H1 (cell line): Measurements from ENCODE around the gene PLB1. TPM values are rescaled to one million over a fixed set of nuclear protein-coding genes. Genes with fewer than 3 reads are reported as not detected.
A peak's percentile ranks its signal among the peaks of the same experiment; 100 is the strongest.

Source experiments
- CTCF ChIA-PET: fragments of 300-600 bp; sonication (Branson Sonifier 250); formaldehyde crosslinking; loops from one replicate; lab custom pipeline; 2021; ENCODE audit not compliant: partially characterized antibody; lab: Charles Lee
- POLR2A ChIA-PET: fragments of 300-600 bp; sonication (Branson Sonifier 250); formaldehyde crosslinking; loops from one replicate; lab custom pipeline; 2021; ENCODE audit warnings: inconsistent platforms; ENCODE audit not compliant: partially characterized antibody; lab: Charles Lee
- DNase-seq, 2 experiments: peaks; one replicate each; pipeline versions ENCODE4 v3.0.0 to v3.0.0-alpha.2; 2010 to 2022; ENCODE audit warnings: low spot score in 2 of 2, low read depth in 1 of 2, mixed read lengths in 1 of 2
- FAIRE-seq: peaks from 2 replicates; lab custom pipeline; 2011; peaks lifted over from hg19 to GRCh38; lab: Jason Lieb, UNC
- H2AFZ ChIP-seq: 2 replicates; pipeline ENCODE4 v1.8.1; 2012; ENCODE audit warnings: low read length, inconsistent platforms
- H2AK5ac ChIP-seq: 2 replicates; pipeline ENCODE4 v1.6.1; 2013; ENCODE audit warnings: low read depth, low read length
- H2BK120ac ChIP-seq: replicated peaks from 2 replicates; pipeline ENCODE3; 2013; ENCODE audit warnings: low read depth, low read length, inconsistent platforms
- H2BK12ac ChIP-seq: 2 replicates; pipeline ENCODE4 v1.6.1; 2013; ENCODE audit warnings: low read depth, low read length
- H2BK15ac ChIP-seq: 2 replicates; pipeline ENCODE4 v1.6.1; 2013; ENCODE audit warnings: low read length
- H2BK20ac ChIP-seq: 2 replicates; pipeline ENCODE4 v1.6.1; 2013; ENCODE audit warnings: low read length
- H2BK5ac ChIP-seq: 2 replicates; pipeline ENCODE4 v1.6.1; 2013; ENCODE audit warnings: low read depth, low read length
- H3K14ac ChIP-seq: 2 replicates; pipeline ENCODE4 v1.6.1; 2013; ENCODE audit warnings: inconsistent platforms; ENCODE audit not compliant: insufficient read length
- H3K18ac ChIP-seq: 2 replicates; pipeline ENCODE4 v1.6.1; 2013; ENCODE audit warnings: low read length; ENCODE audit errors: extremely low read depth
- H3K23ac ChIP-seq: 2 replicates; pipeline ENCODE4 v1.6.1; 2013; ENCODE audit warnings: inconsistent platforms; ENCODE audit not compliant: insufficient read length
- H3K23me2 ChIP-seq: 2 replicates; pipeline ENCODE4 v1.6.1; 2013; ENCODE audit warnings: low read depth, low read length
- H3K27ac ChIP-seq: 2 replicates; pipeline ENCODE4 v1.6.1; 2011; ENCODE audit warnings: low read depth, low read length, inconsistent platforms
- H3K27me3 ChIP-seq, 4 experiments: replicated peaks in 1 of 4; 1 replicate in 1 of 4; 2 replicates in 3 of 4; pipeline versions ENCODE4 v1.6.1 to v1.8.1; 2011 to 2013; ENCODE audit warnings: low read length in 3 of 4, mild to moderate bottlenecking in 3 of 4, inconsistent platforms in 2 of 4, mixed read lengths in 2 of 4, moderate library complexity in 1 of 4; ENCODE audit not compliant: control insufficient read depth in 3 of 4, insufficient read depth in 3 of 4; ENCODE audit errors: extremely low read depth in 1 of 4
- H3K36me3 ChIP-seq, 4 experiments: 2 replicates each; pipeline versions ENCODE4 v1.6.1 to v1.8.1; 2011 to 2013; ENCODE audit warnings: mild to moderate bottlenecking in 4 of 4, low read length in 3 of 4, moderate library complexity in 2 of 4, control low read depth in 1 of 4, inconsistent platforms in 1 of 4; ENCODE audit not compliant: insufficient read depth in 4 of 4, control insufficient read depth in 2 of 4
- H3K4ac ChIP-seq: replicated peaks from 2 replicates; pipeline ENCODE3; 2013; ENCODE audit warnings: low read length, low read depth, mixed read lengths, inconsistent platforms; ENCODE audit not compliant: insufficient read length
- H3K4me1 ChIP-seq, 4 experiments: replicated peaks in 1 of 4; 1 replicate in 1 of 4; 2 replicates in 3 of 4; pipeline versions ENCODE4 v1.6.1 to v1.8.1; 2011 to 2013; ENCODE audit warnings: low read length in 3 of 4, inconsistent platforms in 2 of 4, mixed read lengths in 1 of 4; ENCODE audit not compliant: insufficient read depth in 4 of 4, control insufficient read depth in 3 of 4
- H3K4me2 ChIP-seq, 2 experiments: 2 replicates each; pipeline versions ENCODE4 v1.6.1 to v1.8.1; 2011 to 2013; ENCODE audit warnings: low read depth in 2 of 2, low read length in 2 of 2, control low read depth in 1 of 2, inconsistent platforms in 1 of 2, mild to moderate bottlenecking in 1 of 2; ENCODE audit not compliant: insufficient read depth in 1 of 2
- H3K4me3 ChIP-seq, 4 experiments: fragments of 200-600, 300-600 bp in 1 of 4; sonication (generic), shearing (Covaris generic), sonication (Bioruptor Twin) in 1 of 4; 2 replicates each; pipeline versions ENCODE4 v1.5.1 to v1.8.1; 2011 to 2016; ENCODE audit warnings: low read length in 4 of 4, low read depth in 3 of 4, control low read depth in 2 of 4, inconsistent platforms in 2 of 4, mild to moderate bottlenecking in 2 of 4, mixed read lengths in 1 of 4, moderate library complexity in 1 of 4; ENCODE audit not compliant: insufficient read depth in 2 of 4; ENCODE audit errors: extremely low read depth in 1 of 4
- H3K56ac ChIP-seq: replicated peaks from 2 replicates; pipeline ENCODE3; 2013; ENCODE audit warnings: low read depth, mild to moderate bottlenecking, mixed read lengths, low read length, inconsistent platforms; ENCODE audit not compliant: insufficient read length
- H3K79me1 ChIP-seq: 2 replicates; pipeline ENCODE4 v1.6.1; 2013; ENCODE audit warnings: low read depth, low read length, control low read depth
- H3K79me2 ChIP-seq, 2 experiments: 2 replicates each; pipeline versions ENCODE4 v1.6.1 to v1.8.1; 2012 to 2013; ENCODE audit warnings: low read length in 2 of 2, mild to moderate bottlenecking in 2 of 2, inconsistent platforms in 1 of 2; ENCODE audit not compliant: insufficient read depth in 2 of 2, control insufficient read depth in 1 of 2
- H3K9ac ChIP-seq, 4 experiments: replicated peaks in 1 of 4; 1 replicate in 1 of 4; 2 replicates in 3 of 4; pipeline versions ENCODE4 v1.6.1 to v1.8.1; 2011 to 2013; ENCODE audit warnings: low read depth in 3 of 4, low read length in 3 of 4, control low read depth in 2 of 4, mild to moderate bottlenecking in 2 of 4, moderate library complexity in 2 of 4, inconsistent platforms in 1 of 4; ENCODE audit errors: extremely low read depth in 1 of 4
- H3K9me3 ChIP-seq, 2 experiments: 2 replicates each; pipeline versions ENCODE4 v1.6.1 to v1.8.1; 2012 to 2013; ENCODE audit warnings: mild to moderate bottlenecking in 2 of 2, moderate library complexity in 2 of 2, control low read depth in 1 of 2, inconsistent platforms in 1 of 2, low read depth in 1 of 2, low read length in 1 of 2, mixed read lengths in 1 of 2; ENCODE audit not compliant: insufficient read depth in 2 of 2
- H4K20me1 ChIP-seq, 2 experiments: replicated peaks in 1 of 2; 2 replicates each; pipeline versions ENCODE3 to v1.8.1; 2011 to 2013; ENCODE audit warnings: inconsistent platforms in 2 of 2, low read length in 2 of 2, mild to moderate bottlenecking in 1 of 2; ENCODE audit not compliant: insufficient read depth in 2 of 2, control insufficient read depth in 1 of 2
- H4K5ac ChIP-seq: 2 replicates; pipeline ENCODE4 v1.6.1; 2013; ENCODE audit warnings: low read length, low read depth, mixed read lengths, inconsistent platforms; ENCODE audit not compliant: insufficient read length
- H4K8ac ChIP-seq: 2 replicates; pipeline ENCODE4 v1.8.0; 2013; ENCODE audit warnings: mild to moderate bottlenecking, moderate library complexity, low read length, inconsistent platforms; ENCODE audit not compliant: insufficient read depth; ENCODE audit errors: extremely low read depth
- H4K91ac ChIP-seq: replicated peaks from 2 replicates; pipeline ENCODE3; 2013; ENCODE audit warnings: low read length, mixed read lengths, inconsistent platforms; ENCODE audit not compliant: insufficient read length
- BACH1 ChIP-seq: IDR thresholded peaks from 2 replicates; pipeline ENCODE4 v1.6.1; 2012; ENCODE audit warnings: low read length, improper control_type of control experiment
- KDM5A ChIP-seq: fragments of 200-600 bp; IDR thresholded peaks from 2 replicates; pipeline ENCODE4 v1.7.1; 2012; ENCODE audit warnings: mild to moderate bottlenecking, low read length, inconsistent platforms, mixed read lengths
- RAD21 ChIP-seq, 2 experiments: IDR thresholded peaks in 1 of 2; conservative IDR thresholded peaks in 1 of 2; 2 replicates each; pipeline ENCODE4 v1.6.1; 2011; ENCODE audit warnings: low read depth in 2 of 2, low read length in 2 of 2, improper control_type of control experiment in 1 of 2, inconsistent platforms in 1 of 2, mild to moderate bottlenecking in 1 of 2, moderate library complexity in 1 of 2
- RXRA ChIP-seq: IDR thresholded peaks from 2 replicates; pipeline ENCODE4 v1.6.1; 2011; ENCODE audit warnings: low read depth, mild to moderate bottlenecking, low read length, moderate library complexity; ENCODE audit not compliant: insufficient read depth
- WGBS, 2 experiments: shearing (Covaris generic) in 1 of 2; methylation state at CpG; one replicate each; pipeline versions ENCODE4 v1.1.6 to v1.1.7; 2013 to 2015; ENCODE audit warnings: low lambda C conversion rate in 2 of 2, mixed read lengths in 2 of 2, inconsistent platforms in 1 of 2, low coverage in 1 of 2, missing lambda C conversion rate in 1 of 2; ENCODE audit not compliant: insufficient replicate concordance in 2 of 2, insufficient coverage in 1 of 2, insufficient read length in 1 of 2; ENCODE audit errors: extremely low coverage in 1 of 2, missing lambda C conversion rate in 1 of 2; 5-methylcytosine and 5-hydroxymethylcytosine counted together
- polyA plus RNA-seq, 7 experiments: library from polyadenylated mRNA; depleted of rRNA in 3 of 7; stranded (reverse) in 5 of 7; unstranded in 2 of 7; fragments of >200 nt in 5 of 7; fragments of 200-250 nt in 2 of 7; gene quantifications; 1 replicate in 5 of 7; 2 replicates in 1 of 7; 4 replicates in 1 of 7; pipeline versions ENCODE4 v1.2.1 to v1.2.3, GENCODE V29; 2011 to 2013; ENCODE audit warnings: missing spikeins in 2 of 7, mixed read lengths in 2 of 7
- total RNA-seq: library from RNA; stranded (reverse); fragmentation: NEBNext Ultra II Directional; extraction: Animal tissue kit (Norgen Biotek cat#: 25700); gene quantifications from 2 replicates; pipeline ENCODE4 v1.2.1, GENCODE V29; 2021

PLB1 gene
- total and polyA plus RNA-seq, 2 of the 8 experiments (the other 6 are each of a cell fraction or from before 2014, with no cell fraction given): 0.20 to 0.36 TPM

DNA sequence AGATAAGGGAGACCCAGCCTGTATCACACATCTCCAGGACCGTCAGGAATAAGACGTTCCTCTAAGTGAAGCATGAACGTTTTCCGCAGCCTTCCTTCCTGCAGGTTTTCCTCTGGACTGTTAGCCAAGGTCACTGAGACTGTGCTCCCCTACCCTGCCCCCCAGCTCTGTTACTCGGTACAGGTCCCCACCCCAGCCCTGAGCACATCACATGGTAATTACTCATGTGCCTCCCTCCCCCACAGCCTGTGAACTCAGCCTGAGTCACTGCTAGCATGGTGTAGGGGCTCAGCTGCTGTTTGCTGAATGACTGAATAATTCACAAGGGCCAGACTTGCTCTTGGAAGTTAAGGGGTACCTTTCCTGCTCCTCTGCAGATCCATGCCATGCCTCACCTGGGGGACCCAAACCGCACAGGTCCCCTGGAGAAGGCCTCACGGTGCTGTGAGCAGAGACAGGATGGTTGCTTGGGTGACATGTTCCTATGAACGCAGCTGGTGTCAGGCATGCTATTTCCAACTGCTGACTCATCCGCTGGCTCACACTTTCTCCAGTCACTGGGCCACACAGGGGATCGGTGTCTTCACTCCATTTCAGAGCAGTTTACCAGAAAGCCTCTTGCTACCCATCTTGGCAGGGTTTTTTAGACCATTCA, 88.2 kb downstream of the PLB1 start:
- TF ChIP-seq RXRA: no peak
- peak; percentile 72; the same call in 1 of the 2 replicates for TF ChIP-seq BACH1
- no peak for TF ChIP-seq KDM5A
- TF ChIP-seq RAD21 (IDR thresholded peaks at IDR 0.05 in 1 of 2, conservative IDR thresholded peaks at IDR 0.05 in 1 of 2; ENCODE audit: low read depth in 2 of 2, low read length in 2 of 2): no peak
- WGBS, 2 experiments: 88% methylated on average over 10 of the region's 10 CpGs; no CpG with 5 or more reads in 1 of the 2 experiments

More for the DNA sequence above, 88.2 kb downstream of the PLB1 start:
- no peak overlapping the region for H2BK120ac ChIP-seq
- H4K20me1 ChIP-seq: no peaks in the 10 kb centered on the region
- no peak overlapping the region for H4K5ac ChIP-seq
- H2BK12ac ChIP-seq: peak overlapping the region; percentile 84; the same call in 1 of the 2 replicates
- no peaks in the 10 kb centered on the region for H3K79me1 ChIP-seq
- no peaks in the 10 kb centered on the region for H3K9me3 ChIP-seq
- no peak overlapping the region for H3K56ac ChIP-seq
- no peak overlapping the region for H3K4ac ChIP-seq
- H3K9ac ChIP-seq: no peak overlapping the region
- H3K27me3 ChIP-seq: no peaks in the 10 kb centered on the region
- DNase-seq (peak in 1 of 2 experiments; percentile 21), FAIRE-seq (no peak)
- H2BK20ac ChIP-seq: no peak overlapping the region
- peaks cover 0 to 5% (median 0%) of the 10 kb centered on the region in 4 experiments; a peak in 4 of 7 replicates for H3K4me1 ChIP-seq
- no peak overlapping the region for H2AK5ac ChIP-seq
- H4K91ac ChIP-seq: no peak overlapping the region
- no peak overlapping the region; the same call in 1 of the 2 replicates for H3K18ac ChIP-seq
- ChIA-PET CTCF (interaction anchor here (4.7 to 9.6 kb wide), 2 partner anchors 11 to 18 kb away, joined by 28 to 55 read pairs; no protein-coding TSS in a partner anchor), POLR2A (no interaction called here)
- no peak overlapping the region for H3K23ac ChIP-seq
- H2BK5ac ChIP-seq: no peak overlapping the region
- H3K23me2 ChIP-seq: no peaks in the 10 kb centered on the region
- no peak overlapping the region for H3K14ac ChIP-seq
- no peak overlapping the region for H3K4me3 ChIP-seq
- H2BK15ac ChIP-seq: no peak overlapping the region
- no peaks in the 10 kb centered on the region for H3K36me3 ChIP-seq
- H3K79me2 ChIP-seq: no peaks in the 10 kb centered on the region
- H2AFZ ChIP-seq: peak overlapping the region; percentile 52; the same call in 1 of the 2 replicates
- H3K27ac ChIP-seq: no peak overlapping the region
- H3K4me2 ChIP-seq: no peak overlapping the region
- no peak overlapping the region for H4K8ac ChIP-seq
